Small intestine (tissue), 16 donors: ENCODE results near the gene SCRN3. TPM values are rescaled to one million over a fixed set of nuclear protein-coding genes. Genes with fewer than 3 reads are reported as not detected.
"Not testable (repeated sequence)": the region's sequence is repeated elsewhere in the genome, so short reads cannot be mapped to it uniquely, and the experiment has no call there.

Experiments used
- DNase-seq, 2 donors: peaks; one replicate each; pipeline versions ENCODE4 v3.0.0 to v3.0.0-alpha.2; 2013
- FAIRE-seq: peaks from 2 replicates; lab custom pipeline; 2012; peaks lifted over from hg19 to GRCh38; lab: Jason Lieb, UNC
- H3K27ac ChIP-seq, 3 donors: one replicate each; pipeline ENCODE4 v1.5.1; 2013; ENCODE audit warnings: low read length in 2 of 3, mild to moderate bottlenecking in 2 of 3, control low read depth in 1 of 3, inconsistent platforms in 1 of 3, low read depth in 1 of 3, moderate library complexity in 1 of 3
- H3K27me3 ChIP-seq, 3 donors: one replicate each; pipeline ENCODE4 v1.6.1; 2013; ENCODE audit warnings: low read length in 3 of 3, inconsistent platforms in 1 of 3; ENCODE audit not compliant: control insufficient read depth in 3 of 3, insufficient read depth in 3 of 3
- H3K36me3 ChIP-seq, 3 donors: one replicate each; pipeline ENCODE4 v1.6.1; 2013; ENCODE audit warnings: low read length in 3 of 3, inconsistent platforms in 1 of 3, low read depth in 1 of 3, mild to moderate bottlenecking in 1 of 3, moderate library complexity in 1 of 3; ENCODE audit not compliant: control insufficient read depth in 3 of 3, insufficient read depth in 2 of 3
- H3K4me1 ChIP-seq, 3 donors: one replicate each; pipeline ENCODE4 v1.6.1; 2013; ENCODE audit warnings: low read length in 2 of 3, inconsistent platforms in 1 of 3, low read depth in 1 of 3, mild to moderate bottlenecking in 1 of 3, moderate library complexity in 1 of 3; ENCODE audit not compliant: control insufficient read depth in 3 of 3, insufficient read depth in 2 of 3
- H3K4me3 ChIP-seq, 3 donors: one replicate each; pipeline ENCODE4 v1.5.1; 2013; ENCODE audit warnings: low read length in 3 of 3, control low read depth in 1 of 3, inconsistent platforms in 1 of 3, low read depth in 1 of 3, mild to moderate bottlenecking in 1 of 3, moderate library complexity in 1 of 3
- H3K9me3 ChIP-seq, 2 donors: one replicate each; pipeline ENCODE4 v1.6.1; 2013; ENCODE audit warnings: low read depth in 1 of 2, low read length in 1 of 2; ENCODE audit not compliant: control insufficient read depth in 2 of 2, insufficient read depth in 1 of 2
- WGBS, 3 donors: extraction: QIAGEN DNeasy Blood & Tissue Kit; methylation state at CpG; one replicate each; pipeline ENCODE4 v1.1.7; 2013; 5-methylcytosine and 5-hydroxymethylcytosine counted together
- long read RNA-seq, 10 donors: transcript quantifications; one replicate each; lab custom pipeline, GENCODE V29; 2026
- polyA plus RNA-seq, 4 donors: library from polyadenylated mRNA; stranded (reverse) in 3 of 4; unstranded in 1 of 4; fragments of 200-250 nt in 3 of 4; fragments of 120-200 nt in 1 of 4; gene quantifications; one replicate each; pipeline versions ENCODE4 v1.2.1 to v1.2.3, GENCODE V29; 2013
- donor health status: healthy with polysubstance abuse.
- donor health status: control.
- donor health status: control.
- donor health status: Bipolar disorder and iron deficiency.
- donor health status: healthy.

Gene SCRN3, protein sequence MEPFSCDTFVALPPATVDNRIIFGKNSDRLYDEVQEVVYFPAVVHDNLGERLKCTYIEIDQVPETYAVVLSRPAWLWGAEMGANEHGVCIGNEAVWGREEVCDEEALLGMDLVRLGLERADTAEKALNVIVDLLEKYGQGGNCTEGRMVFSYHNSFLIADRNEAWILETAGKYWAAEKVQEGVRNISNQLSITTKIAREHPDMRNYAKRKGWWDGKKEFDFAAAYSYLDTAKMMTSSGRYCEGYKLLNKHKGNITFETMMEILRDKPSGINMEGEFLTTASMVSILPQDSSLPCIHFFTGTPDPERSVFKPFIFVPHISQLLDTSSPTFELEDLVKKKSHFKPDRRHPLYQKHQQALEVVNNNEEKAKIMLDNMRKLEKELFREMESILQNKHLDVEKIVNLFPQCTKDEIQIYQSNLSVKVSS
- polyA plus RNA-seq: 10 to 100 TPM; 11.1 to 33.3 (median 19.7) TPM
- long read RNA-seq, donor 1: 0 reads
- long read RNA-seq, donor 2: 0 reads
- long read RNA-seq, donor 3, partial matches to known transcripts: 0 of 3 reads
- long read RNA-seq, donor 3, other reads (novel, unspliced or antisense): 0 of 3 reads
- long read RNA-seq, donor 4: 0 reads
- long read RNA-seq, donor 5: 0 reads
- long read RNA-seq, donor 6, partial matches to known transcripts: 0 of 1 reads
- long read RNA-seq, donor 6, other reads (novel, unspliced or antisense): 0 of 1 reads
- long read RNA-seq, donor 7: 0 reads
- long read RNA-seq, donor 8: 0 reads
- long read RNA-seq, donor 9: 0 reads
- long read RNA-seq, donor 10, partial matches to known transcripts: 0 of 1 reads
- long read RNA-seq, donor 10, other reads (novel, unspliced or antisense): 0 of 1 reads

DNA sequence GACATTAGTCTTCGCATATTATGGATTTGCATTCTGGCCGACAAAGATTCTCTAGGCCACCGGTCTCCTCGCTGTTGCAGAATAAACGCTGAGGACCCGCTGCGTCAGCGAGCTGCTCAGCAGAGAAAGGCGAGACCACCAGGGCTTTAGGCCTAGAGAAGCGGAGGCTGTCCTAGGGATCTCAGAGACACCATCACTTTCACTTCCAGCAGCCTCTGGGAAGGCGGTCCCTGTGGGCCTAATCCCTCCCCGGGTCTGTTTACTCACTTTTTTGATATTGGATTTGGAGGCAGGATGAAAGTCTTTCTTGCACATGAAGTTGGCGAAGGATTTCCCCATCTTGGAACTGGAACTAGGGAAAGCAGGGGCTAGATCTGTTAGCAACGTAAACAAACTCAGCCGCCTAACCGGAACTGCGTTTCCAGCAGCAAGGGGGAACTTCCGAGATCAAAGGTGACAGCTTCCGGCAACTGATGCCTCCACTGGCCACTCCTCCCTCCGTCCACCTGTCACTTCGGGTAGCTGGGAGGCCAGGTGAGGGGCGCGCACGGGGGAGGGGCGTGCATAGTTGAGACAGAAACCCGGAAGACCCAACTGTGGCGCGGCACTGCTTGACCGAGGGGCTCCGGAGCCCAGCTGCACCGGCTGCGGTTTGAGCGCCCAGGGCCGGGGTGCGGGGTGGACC lies at the start of gene SCRN3:
Gene SCRN3 (plus strand): TSS at position 447 of the 685 bp plus-strand sequence. CDS start 2,554 bp downstream, outside the sequence.
- H3K4me1 ChIP-seq: peaks cover 0 to 14% (median 7%) of the 10 kb centered on the region in 3 donors
- H3K36me3 ChIP-seq: peaks cover 2 to 6% (median 3%) of the 10 kb centered on the region in 3 donors
- H3K27ac ChIP-seq: peak within 1 kb of the TSS; percentile 91 to 97 (median 92)
- 0 to 2% (median 1%) methylated on average over 33 to 35 of the region's 35 CpGs for WGBS, 3 donors
- peak; percentile 88 to 96 for DNase-seq
- H3K27me3 ChIP-seq: no peaks in the 10 kb centered on the region
- peak within 1 kb of the TSS; percentile 55 to 65 (median 59) for H3K4me3 ChIP-seq
- H3K9me3 ChIP-seq: no peaks in the 10 kb centered on the region
- no peak for FAIRE-seq

GRCh38 chr2:174350018-174350417 lies 45.5 kb upstream of the SCRN3 start:
- DNase-seq (peak in 1 of 2 donors; percentile 7), FAIRE-seq (no peak)
- H3K27me3 ChIP-seq: peaks cover 0 to 6% (median 0%) of the 10 kb centered on the region in 3 donors
- no peak overlapping the region for H3K27ac ChIP-seq
- H3K9me3 ChIP-seq: no peaks in the 10 kb centered on the region
- no peak overlapping the region for H3K4me3 ChIP-seq
- peaks cover 7 to 10% (median 7%) of the 10 kb centered on the region in 3 donors for H3K36me3 ChIP-seq
- H3K4me1 ChIP-seq: no peaks in the 10 kb centered on the region
- 80 to 82% (median 82%) methylated on average over 2 of the region's 2 CpGs for WGBS, 3 donors

- no peak overlapping the region for H3K27ac ChIP-seq
- WGBS, 3 donors: 96 to 100% (median 98%) methylated on average over 2 of the region's 2 CpGs
- FAIRE-seq: peak; percentile 19
- H3K27me3 ChIP-seq: peaks cover 0 to 2% (median 0%) of the 10 kb centered on the region in 3 donors
- no peak for DNase-seq
- H3K9me3 ChIP-seq: no peaks in the 10 kb centered on the region
- H3K4me3 ChIP-seq: no peak overlapping the region
- H3K36me3 ChIP-seq: peaks cover 7 to 10% (median 9%) of the 10 kb centered on the region in 3 donors
- no peaks in the 10 kb centered on the region for H3K4me1 ChIP-seq
Observed at GRCh38 chr2:174350593-174351181, 44.8 kb upstream of the SCRN3 start.

DNA sequence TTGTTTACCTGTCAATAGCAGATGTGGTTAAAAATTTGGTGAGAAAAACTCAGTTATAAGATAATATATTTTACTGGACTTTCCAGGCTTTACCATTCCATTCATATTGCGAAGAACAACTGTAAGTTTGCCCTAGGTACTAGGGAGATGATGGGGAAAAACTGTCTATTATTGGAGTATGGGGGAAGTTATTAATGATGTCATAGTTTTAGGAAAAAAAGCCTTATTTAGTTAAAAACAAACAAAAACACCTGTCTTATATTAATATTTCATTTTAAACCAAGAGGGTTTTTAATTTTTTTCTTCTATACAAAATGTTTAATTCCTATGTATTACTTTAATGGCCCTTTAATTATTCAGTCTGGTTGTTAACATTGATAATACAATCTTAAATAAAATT lies 42.5 kb upstream of the SCRN3 start:
- Histone ChIP-seq H3K27ac (no peak overlapping the region), H3K27me3 (no peaks in the 10 kb centered on the region), H3K36me3 (peaks cover 5 to 9% (median 8%) of the 10 kb centered on the region in 3 donors), H3K4me1 (no peaks in the 10 kb centered on the region), H3K9me3 (no peaks in the 10 kb centered on the region), H3K4me3 (no peak overlapping the region)
- FAIRE-seq (no peak), DNase-seq (no peak)
- WGBS, 3 donors: 97 to 100% (median 100%) methylated on average over 1 of the region's 1 CpG

DNA sequence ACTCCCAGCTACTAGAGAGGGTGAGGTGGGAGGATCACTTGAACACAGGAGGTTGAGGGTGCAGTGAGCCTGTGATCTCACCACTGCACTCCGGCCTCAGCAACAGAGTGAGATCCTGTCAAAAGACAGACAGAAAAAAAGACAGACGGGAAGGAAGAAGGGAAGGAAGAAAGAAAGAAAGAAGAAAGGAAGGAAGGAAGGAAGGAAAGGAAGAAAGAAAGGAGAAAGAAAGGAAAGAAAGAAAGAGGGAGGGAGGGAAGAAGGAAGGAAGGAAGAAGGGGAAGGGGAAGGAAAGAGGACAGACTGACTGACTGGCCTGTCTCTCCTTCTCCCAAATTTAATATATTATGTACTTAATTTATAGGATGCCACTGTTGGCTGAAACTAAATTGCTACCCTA lies 39.2 kb upstream of the SCRN3 start:
- DNase-seq: no peak
- Histone ChIP-seq H3K27ac (no peak overlapping the region), H3K4me1 (no peaks in the 10 kb centered on the region), H3K9me3 (no peaks in the 10 kb centered on the region), H3K4me3 (no peak overlapping the region), H3K27me3 (no peaks in the 10 kb centered on the region), H3K36me3 (peaks cover 0 to 11% (median 3%) of the 10 kb centered on the region in 3 donors)
- WGBS, 3 donors: 94 to 100% (median 96%) methylated on average over 2 of the region's 2 CpGs
- FAIRE-seq: no peak

GRCh38 chr2:174359663-174360062 lies 35.9 kb upstream of the SCRN3 start:
- WGBS, 3 donors: 97 to 98% (median 97%) methylated on average over 4 of the region's 4 CpGs
- H3K4me3 ChIP-seq, H3K27me3 ChIP-seq, DNase-seq, H3K4me1 ChIP-seq, FAIRE-seq, H3K27ac ChIP-seq: not testable (repeated sequence)
- Histone ChIP-seq H3K9me3 (peaks cover 0 to 11% of the 10 kb centered on the region in 2 donors), H3K36me3 (peaks cover 0 to 23% (median 9%) of the 10 kb centered on the region in 3 donors)

- FAIRE-seq: no peak
- 98 to 100% (median 100%) methylated on average over 1 of the region's 1 CpG for WGBS, 3 donors
Observed at GRCh38 chr2:174362949-174363348, 32.6 kb upstream of the SCRN3 start.

More at GRCh38 chr2:174362949-174363348, 32.6 kb upstream of the SCRN3 start:
- no peak overlapping the region for H3K4me3 ChIP-seq
- DNase-seq: no peak
- H3K4me1 ChIP-seq: no peaks in the 10 kb centered on the region
- H3K27ac ChIP-seq: no peak overlapping the region
- H3K27me3 ChIP-seq: no peaks in the 10 kb centered on the region
- H3K36me3 ChIP-seq: peaks cover 0 to 27% (median 11%) of the 10 kb centered on the region in 3 donors
- peaks cover 0 to 23% of the 10 kb centered on the region in 2 donors for H3K9me3 ChIP-seq
